ENCODE results near the gene FKBP4.

- TF ChIP-seq CTCF (optimal IDR thresholded peaks at IDR 0.05 in 1 of 3, IDR thresholded peaks at IDR 0.05 in 1 of 3, conservative IDR thresholded peaks at IDR 0.05 in 1 of 3; ENCODE audit: extremely low read depth in 1 of 3, insufficient read depth in 2 of 3, low read length in 3 of 3) = no peak
- TF ChIP-seq EZH2 (IDR thresholded peaks at IDR 0.05; ENCODE audit: low read length) = no peak
Measured at GRCh38 chr12:2803635-2804392, 9.0 kb downstream of the FKBP4 start.

All from keratinocyte (primary cell).